HL-60 (cell line): ENCODE measurements around the gene MBD4.

Experiments
- DNase-seq, 2 experiments: peaks; one replicate each; pipeline ENCODE4 v3.0.0-alpha.2; 2010 to 2020; ENCODE audit warnings: low read depth in 1 of 2, low spot score in 1 of 2
- H3K27ac ChIP-seq: fragments of 250-450 bp; sonication (Bioruptor Pico); replicated peaks from 2 replicates; pipeline ENCODE4 v1.5.1; 2020; ENCODE audit warnings: mild to moderate bottlenecking, moderate library complexity
- H3K27me3 ChIP-seq: fragments of 250-450 bp; sonication (Bioruptor Pico); 2 replicates; pipeline ENCODE4 v1.5.1; 2021; ENCODE audit warnings: mild to moderate bottlenecking, moderate library complexity; ENCODE audit not compliant: insufficient read depth, poor library complexity, severe bottlenecking
- H3K4me3 ChIP-seq: replicated peaks from 2 replicates; pipeline ENCODE4 v1.5.1; 2011; ENCODE audit warnings: mild to moderate bottlenecking, control low read depth, low read length; ENCODE audit not compliant: insufficient read depth
- GABPA ChIP-seq: IDR thresholded peaks from 2 replicates; pipeline ENCODE4 v1.6.1; 2012; ENCODE audit warnings: low read depth
- POLR2AphosphoS5 ChIP-seq: IDR thresholded peaks from 2 replicates; pipeline ENCODE4 v1.6.1; 2012; ENCODE audit warnings: low read depth
- SPI1 ChIP-seq: IDR thresholded peaks from 2 replicates; pipeline ENCODE4 v1.6.1; 2012; ENCODE audit warnings: low read depth, mild to moderate bottlenecking, borderline replicate concordance
- TF ChIP-seq, protein P1 (sequence below): IDR thresholded peaks from one replicate; pipeline ENCODE4 v1.5.1; 2011; ENCODE audit warnings: low read length, control low read depth, inconsistent platforms; ENCODE audit not compliant: insufficient read depth
- TF ChIP-seq, protein P2 (sequence below): IDR thresholded peaks from 2 replicates; pipeline ENCODE4 v1.6.1; 2012; ENCODE audit warnings: low read depth; ENCODE audit not compliant: insufficient replicate concordance

Gene MBD4

DNA sequence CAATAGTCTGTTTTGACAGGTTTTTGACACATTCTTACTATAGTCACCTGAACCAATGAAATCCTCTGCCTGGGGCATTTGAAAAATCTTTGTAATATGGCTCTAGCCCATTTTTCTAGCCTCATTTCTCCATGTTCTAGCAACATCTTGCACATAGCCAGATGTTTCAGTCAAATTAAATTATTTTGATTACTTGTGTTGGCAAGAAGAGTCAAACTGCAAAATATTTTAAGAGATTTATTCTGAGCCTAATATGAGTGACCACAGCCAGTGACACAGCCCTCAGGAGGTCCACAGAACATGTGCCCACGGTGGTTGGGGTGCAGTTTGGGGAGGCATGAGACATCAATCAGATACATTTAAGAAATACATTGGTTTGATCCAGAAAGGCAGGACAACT, 7.2 kb upstream of the MBD4 start:
- TF ChIP-seq SPI1 (no peak), POLR2AphosphoS5 (no peak), GABPA (no peak)
- TF ChIP-seq, protein P1, sequence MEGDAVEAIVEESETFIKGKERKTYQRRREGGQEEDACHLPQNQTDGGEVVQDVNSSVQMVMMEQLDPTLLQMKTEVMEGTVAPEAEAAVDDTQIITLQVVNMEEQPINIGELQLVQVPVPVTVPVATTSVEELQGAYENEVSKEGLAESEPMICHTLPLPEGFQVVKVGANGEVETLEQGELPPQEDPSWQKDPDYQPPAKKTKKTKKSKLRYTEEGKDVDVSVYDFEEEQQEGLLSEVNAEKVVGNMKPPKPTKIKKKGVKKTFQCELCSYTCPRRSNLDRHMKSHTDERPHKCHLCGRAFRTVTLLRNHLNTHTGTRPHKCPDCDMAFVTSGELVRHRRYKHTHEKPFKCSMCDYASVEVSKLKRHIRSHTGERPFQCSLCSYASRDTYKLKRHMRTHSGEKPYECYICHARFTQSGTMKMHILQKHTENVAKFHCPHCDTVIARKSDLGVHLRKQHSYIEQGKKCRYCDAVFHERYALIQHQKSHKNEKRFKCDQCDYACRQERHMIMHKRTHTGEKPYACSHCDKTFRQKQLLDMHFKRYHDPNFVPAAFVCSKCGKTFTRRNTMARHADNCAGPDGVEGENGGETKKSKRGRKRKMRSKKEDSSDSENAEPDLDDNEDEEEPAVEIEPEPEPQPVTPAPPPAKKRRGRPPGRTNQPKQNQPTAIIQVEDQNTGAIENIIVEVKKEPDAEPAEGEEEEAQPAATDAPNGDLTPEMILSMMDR, result no peak
- TF ChIP-seq, protein P2, sequence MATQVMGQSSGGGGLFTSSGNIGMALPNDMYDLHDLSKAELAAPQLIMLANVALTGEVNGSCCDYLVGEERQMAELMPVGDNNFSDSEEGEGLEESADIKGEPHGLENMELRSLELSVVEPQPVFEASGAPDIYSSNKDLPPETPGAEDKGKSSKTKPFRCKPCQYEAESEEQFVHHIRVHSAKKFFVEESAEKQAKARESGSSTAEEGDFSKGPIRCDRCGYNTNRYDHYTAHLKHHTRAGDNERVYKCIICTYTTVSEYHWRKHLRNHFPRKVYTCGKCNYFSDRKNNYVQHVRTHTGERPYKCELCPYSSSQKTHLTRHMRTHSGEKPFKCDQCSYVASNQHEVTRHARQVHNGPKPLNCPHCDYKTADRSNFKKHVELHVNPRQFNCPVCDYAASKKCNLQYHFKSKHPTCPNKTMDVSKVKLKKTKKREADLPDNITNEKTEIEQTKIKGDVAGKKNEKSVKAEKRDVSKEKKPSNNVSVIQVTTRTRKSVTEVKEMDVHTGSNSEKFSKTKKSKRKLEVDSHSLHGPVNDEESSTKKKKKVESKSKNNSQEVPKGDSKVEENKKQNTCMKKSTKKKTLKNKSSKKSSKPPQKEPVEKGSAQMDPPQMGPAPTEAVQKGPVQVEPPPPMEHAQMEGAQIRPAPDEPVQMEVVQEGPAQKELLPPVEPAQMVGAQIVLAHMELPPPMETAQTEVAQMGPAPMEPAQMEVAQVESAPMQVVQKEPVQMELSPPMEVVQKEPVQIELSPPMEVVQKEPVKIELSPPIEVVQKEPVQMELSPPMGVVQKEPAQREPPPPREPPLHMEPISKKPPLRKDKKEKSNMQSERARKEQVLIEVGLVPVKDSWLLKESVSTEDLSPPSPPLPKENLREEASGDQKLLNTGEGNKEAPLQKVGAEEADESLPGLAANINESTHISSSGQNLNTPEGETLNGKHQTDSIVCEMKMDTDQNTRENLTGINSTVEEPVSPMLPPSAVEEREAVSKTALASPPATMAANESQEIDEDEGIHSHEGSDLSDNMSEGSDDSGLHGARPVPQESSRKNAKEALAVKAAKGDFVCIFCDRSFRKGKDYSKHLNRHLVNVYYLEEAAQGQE, result no peak
- H3K4me3 ChIP-seq, result no peak overlapping the region
- H3K27ac ChIP-seq, result no peak overlapping the region
- H3K27me3 ChIP-seq, result no peaks in the 10 kb centered on the region
- no peak for DNase-seq

DNA sequence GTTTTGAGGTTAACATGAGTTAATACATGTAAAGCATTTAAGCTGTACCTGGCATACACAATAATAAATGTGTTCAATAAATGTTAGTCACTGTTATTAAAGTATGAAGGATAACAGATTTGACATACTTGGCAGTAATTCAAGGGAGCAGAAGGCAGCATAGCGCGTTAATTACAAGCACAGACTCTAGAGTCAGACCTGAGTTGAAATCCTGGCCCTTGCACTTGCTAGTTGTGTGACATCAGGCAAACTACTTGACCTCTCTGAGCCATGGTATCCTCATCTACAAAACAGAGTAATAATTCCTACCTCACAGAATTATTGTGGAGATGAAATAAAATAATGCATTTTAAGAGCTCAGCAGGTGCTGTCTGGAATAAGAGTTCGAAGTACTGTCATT, 5.7 kb upstream of the MBD4 start:
- H3K27ac ChIP-seq, result no peak overlapping the region
- H3K4me3 ChIP-seq, result no peak overlapping the region
- no peak for TF ChIP-seq GABPA
- TF ChIP-seq, protein P2, result no peak
- TF ChIP-seq, protein P1, result no peak
- no peak for TF ChIP-seq POLR2AphosphoS5
- no peak for TF ChIP-seq SPI1
- H3K27me3 ChIP-seq, result no peaks in the 10 kb centered on the region
- DNase-seq, result no peak

DNA sequence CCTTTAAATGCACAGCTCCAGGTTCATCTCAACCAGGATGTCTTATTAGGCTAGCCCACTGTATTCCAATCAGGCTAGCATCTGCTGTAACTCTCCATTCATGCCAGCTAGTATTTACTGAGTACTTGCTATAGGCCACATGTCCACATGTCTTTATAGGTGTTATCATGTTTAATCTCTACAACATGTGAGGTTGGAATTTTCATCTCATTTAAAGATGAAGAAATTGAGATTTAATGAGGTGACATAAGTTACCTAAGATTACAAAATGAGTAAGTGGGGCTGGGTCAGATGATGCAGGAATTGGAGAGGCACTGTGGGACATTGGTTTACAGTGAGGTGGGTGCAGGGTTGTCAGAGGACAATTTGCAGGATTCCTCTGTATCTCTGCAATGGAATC, 3.2 kb upstream of the MBD4 start:
- DNase-seq, result no peak
- Histone ChIP-seq H3K27ac (peak overlapping the region; percentile 10; the same call in 1 of the 2 replicates), H3K4me3 (no peak overlapping the region), H3K27me3 (no peaks in the 10 kb centered on the region)
- no peak for TF ChIP-seq SPI1
- TF ChIP-seq, protein P2, result no peak
- TF ChIP-seq, protein P1, result no peak
- no peak for TF ChIP-seq GABPA
- no peak for TF ChIP-seq POLR2AphosphoS5
